ENCODE measurements around the gene OTULIN.
A peak's percentile ranks its signal among the peaks of the same experiment; 100 is the strongest.

The OTULIN gene

DNA sequence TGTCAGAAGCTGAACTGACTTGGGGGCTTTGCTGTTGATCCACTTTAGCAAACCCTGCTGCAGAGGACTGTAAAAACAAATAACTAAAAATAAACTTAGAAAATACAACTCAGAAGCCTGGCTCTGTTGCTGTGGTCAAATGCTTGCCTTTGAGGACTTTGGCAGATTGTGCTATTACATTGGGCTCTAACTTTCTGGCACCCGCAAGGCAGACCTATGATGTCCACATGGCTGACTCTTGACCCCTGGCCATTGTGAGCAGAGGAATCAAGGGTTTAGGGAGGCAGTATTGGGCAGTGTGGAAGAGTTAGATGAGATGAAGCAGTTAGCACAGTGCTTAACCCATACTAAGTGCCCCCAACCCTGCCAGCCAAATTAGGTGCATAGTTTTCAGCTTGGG, 34.0 kb downstream of the OTULIN start:
- no peak for DNase-seq

DNA sequence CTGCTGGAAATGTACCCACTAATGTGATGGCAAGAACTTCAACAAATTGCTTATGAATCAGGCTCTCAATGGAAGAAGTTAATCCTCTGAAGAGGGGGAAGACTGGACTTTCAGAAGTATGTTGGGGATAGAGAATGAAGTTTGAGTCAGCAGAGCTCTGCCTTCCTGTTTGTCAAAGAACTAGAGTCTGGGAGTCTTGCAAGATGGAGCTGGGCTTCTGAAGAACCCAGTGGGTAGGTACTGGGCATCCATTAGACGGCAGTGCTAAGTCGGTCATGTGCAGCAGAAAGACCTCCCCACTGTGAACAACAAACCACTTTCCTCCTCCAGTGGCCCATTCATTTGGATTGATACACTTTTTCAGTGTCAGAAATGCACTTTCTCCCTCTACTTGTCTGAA, 34.6 kb downstream of the OTULIN start:
- no peak for DNase-seq

DNA sequence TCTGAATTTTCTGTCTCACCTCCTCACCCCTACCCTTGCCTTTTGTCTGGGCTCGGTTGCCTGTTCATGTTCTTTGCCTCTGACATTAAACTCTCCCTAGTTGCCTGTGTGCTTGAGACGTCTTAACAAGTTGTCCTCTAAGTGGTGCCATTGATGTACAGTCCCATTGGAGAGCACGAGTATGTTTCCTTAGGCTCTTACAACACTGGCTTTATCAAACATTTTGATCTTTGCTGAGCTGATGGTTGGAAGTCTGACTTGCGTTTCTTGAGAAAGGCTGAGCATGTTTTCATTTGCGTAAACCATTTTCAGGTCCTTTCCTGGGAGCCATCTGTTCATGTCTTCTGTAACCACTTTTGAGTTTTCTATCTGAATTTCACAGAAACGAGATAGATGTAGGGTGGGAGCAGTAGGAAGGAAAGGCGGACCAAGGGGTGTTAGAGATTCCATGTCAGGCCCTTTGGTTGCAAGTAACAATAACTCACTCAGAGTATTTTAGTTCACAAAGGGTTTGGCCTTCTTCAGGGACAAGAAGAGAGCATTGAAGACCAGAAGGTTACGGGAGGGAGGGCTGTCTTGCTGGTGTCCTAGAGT, 35.4 kb downstream of the OTULIN start:
- DNase-seq = no peak

DNA sequence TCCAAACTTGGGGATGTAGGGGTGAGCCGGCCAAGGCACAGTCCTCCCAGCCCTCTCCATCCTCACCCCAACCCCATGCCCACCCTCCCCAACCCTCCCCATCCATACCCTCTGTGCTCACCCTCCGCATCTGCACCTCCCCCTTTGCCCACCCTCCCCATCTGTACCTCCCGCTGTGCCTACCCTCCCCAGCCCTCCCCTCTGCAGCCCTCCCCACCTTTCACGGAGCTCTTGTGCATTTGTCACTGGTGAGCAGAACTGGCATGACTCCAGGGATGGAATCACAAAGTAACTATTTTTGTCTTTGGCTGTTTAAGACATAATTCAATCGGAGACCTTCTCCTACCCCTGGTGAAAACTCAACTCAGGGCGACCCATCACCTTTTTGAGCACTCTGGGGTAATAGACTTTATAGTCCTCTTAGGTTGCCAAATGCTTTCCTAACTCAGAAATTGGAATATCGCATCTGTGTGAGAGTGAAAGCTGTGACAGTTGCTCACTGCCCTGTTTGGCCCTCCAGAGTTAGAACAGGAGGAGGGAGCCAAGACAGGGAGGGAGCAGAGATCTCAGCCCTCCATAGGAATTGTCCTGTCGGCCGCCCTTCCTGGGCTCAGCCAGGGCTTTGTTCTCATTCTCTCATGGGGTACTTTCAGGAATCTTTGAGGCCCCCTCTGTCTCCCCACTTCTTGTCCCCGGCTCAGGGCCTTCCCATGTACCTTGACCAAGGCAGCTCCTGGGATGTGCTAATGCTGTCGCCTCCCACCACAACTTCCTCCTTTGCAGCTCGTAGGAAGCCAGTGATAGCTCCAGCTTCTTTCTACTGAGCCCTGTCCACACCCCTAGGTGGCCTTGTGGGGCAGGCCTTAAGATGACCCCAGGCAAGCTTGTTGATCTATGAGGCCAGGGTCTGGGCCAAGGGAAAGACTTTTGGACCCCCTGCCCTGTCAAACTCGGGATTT, 36.2 kb downstream of the OTULIN start:
- DNase-seq = peak; percentile 65 to 75

DNA sequence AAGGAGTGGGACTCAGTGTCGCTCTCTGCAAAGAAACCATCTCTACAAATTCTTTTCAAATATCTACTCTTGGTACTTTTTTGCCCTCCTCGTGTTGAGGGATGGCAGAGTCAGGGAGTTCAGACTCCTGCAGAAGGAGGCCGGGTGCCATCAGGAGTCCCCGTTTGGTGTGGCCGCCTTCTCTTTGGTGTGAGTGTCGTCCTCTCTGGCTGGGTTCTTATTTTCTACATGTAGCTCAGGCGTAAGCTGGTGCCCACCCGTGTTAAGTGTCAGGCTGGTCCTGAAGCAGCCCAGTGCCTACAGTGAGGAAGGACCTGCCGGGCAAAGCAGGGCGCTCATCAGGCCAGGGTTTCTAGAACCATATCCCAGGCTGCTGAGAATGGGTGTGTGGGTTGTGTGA, 37.0 kb downstream of the OTULIN start:
- no peak for DNase-seq

DNA sequence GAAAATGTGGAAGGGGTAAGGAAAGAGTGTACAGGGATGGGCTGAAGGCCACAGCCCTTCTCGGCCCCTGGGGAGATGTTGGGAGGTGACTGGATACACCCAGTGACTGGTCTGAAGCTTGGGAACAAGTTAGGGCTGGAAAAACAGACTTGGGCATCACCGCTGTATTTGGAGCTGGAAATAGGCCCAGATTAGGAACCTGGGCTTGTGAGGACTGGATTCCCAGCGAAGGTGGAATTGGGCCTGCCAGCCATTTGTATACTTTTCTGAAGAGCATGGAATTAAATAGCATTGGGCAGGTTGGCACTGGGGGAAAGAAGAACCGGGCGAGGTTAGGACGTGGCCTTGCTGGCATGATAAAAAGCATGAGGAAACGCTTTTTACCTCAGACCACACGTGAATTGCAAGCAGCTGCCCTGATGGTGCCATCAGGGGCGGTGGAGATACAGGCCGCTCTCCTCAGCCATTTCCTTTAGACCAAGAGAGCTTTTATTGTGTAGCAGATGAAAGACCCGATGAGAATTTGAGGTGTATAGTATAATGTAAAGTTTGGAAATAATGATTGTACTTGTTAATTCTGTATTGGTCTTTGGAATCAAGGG, 37.8 kb downstream of the OTULIN start:
- DNase-seq = no peak

DNA sequence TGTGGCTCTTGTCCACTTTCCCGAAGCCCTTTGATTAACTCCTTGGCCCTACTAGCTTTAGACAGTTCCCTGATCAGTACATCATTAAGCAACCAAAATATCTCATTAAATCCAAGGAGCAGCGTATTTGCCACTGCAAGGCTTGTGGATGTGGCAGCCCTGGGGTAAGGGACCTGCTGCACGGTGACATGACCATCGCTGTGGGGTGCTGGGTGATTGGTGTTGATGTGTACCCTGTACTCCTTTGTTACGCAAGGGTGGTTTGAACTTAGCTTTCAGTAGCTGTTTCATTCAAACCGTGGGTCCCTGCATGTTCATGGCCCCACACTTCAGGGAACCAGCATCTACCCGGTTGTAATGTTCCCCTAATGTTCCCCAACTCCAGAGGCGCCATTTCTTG, 41.0 kb downstream of the OTULIN start:
- no peak for DNase-seq

DNA sequence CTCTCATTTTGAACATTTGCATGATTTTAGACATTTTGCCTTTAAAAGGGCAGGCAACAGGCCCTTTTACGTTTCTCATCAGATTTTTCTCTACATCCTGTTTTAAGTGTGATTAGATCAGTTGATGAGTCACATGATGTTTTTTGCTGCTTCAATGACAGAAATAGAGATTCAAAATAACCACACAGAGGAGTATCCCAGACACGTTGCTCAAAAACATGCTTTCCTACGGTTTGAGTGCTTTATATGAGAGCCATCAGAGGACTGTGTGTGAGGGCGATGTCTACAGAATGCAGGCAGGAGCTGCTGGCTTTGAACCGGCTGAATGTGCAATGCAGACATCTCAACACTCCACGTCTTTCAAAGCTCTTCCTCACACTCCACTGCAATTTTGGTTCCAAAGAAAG, 42.1 kb downstream of the OTULIN start:
- DNase-seq = peak; percentile 56 to 59

DNA sequence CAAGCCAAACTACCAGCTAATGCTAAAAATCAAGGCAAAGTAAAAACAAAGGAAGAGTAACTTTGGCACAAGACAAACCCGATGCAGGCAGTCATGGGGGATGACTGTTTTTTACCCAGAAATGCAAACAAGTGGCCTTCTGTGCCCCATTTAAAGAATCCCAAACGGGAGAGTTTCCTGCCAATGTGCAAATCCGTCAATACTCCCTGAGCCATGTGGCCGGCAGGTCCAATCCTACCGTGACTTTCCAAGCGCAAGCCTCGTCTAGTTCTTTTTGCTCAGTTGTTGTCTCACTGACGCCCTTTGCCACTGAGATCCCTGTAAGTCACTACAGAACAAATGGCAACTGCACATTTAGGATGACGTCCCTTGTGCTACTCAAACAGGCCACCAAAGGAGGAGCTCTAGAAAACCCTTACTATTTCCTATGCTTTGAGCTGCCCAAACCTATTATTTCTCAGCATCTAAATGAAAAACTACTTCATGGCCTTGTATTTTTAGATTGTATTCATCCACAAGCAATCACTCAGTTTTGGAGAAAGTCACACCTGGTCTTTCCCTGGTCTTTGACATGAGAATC, 43.4 kb downstream of the OTULIN start:
- DNase-seq = no peak

DNA sequence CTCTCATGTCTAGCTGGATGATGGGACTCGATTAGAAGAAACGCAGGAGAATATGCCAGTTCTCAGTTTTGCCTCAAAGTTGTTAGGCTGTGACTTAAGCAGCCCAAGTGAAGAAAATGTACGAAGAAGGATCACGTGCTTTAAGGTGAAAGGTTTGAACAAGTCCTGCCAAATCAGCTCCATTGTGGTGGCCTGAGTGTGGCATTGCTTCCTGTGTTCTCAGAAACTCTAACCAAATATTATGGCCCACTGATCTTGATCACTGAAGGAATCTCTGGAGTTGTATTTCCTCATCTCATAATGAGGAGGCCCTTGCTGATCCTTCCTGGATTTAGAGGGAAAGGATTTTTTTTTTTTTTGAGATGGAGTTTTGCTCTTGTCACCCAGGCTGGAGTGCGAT, 44.0 kb downstream of the OTULIN start:
- DNase-seq = no peak

DNA sequence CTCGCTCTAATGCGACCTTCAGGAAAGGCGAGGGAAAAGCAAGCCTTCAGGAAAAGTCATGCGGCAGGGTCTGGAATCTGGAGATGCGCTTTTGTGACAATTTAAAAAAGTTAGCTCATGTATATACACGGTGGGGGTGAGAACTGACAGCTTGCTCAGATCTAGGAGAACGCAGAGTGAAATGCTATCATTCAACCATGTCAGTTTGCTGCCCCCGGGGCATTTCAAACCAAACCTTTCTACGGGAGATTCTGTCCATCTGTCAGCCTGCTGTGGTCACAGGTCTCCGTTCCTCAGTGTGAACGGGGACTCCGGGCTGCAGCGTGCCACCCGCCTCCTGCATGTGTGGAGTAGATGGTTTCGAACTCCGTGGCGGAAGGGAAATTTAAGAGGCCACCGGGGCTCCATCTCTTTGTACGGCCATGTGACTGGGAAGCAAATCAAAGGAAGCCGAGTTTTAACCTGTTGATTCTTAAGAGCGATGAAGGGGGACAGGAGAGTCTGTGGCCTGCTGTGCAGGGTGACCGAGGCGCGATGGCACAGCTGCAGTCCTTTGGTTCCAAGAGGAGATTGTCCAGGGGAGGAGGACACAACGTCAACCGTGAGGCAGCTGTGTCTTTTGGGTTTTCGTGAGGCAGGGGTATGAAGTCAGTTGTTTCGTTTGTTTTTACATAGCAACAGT, 45.9 kb downstream of the OTULIN start:
- DNase-seq = no peak

DNA sequence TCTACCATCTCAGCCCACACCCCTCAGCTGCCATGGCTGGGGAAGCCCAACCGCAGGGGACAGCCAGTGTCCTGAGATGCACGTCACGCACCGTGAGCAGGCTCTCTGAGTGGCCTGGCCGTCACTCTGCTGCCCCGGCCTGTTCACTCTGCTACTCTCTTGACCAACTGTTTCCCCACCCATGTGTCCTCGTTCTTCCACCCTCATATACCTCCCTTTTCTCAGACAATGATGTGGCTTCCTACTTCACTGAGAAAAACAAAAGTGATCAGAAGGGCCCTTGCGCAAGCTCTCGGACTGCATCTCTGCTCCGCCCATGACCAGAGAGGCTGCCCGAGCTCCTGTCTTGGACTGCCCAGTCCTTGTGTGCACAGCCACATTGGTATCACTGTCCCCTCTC, 47.6 kb downstream of the OTULIN start:
- no peak for DNase-seq

DNA sequence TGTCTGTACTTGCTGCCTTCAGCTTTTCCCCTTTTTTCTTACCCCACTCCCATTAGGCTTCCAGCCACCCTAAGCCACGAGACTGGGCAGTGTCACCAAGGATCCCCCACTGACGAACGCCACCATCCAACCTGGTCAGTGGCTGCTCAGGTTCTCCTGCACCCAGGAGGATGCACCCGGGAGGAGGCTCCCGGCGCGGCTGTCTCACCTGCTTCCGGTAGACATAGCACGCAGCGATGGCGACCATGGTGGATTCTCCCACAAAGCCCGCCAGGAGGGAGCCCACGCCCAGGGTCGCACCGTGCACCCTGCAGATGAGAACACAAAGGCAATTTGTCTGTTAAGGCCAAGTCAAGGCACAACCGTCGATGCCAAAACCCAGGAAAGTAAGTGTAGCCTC, 48.1 kb downstream of the OTULIN start:
- DNase-seq = no peak

DNA sequence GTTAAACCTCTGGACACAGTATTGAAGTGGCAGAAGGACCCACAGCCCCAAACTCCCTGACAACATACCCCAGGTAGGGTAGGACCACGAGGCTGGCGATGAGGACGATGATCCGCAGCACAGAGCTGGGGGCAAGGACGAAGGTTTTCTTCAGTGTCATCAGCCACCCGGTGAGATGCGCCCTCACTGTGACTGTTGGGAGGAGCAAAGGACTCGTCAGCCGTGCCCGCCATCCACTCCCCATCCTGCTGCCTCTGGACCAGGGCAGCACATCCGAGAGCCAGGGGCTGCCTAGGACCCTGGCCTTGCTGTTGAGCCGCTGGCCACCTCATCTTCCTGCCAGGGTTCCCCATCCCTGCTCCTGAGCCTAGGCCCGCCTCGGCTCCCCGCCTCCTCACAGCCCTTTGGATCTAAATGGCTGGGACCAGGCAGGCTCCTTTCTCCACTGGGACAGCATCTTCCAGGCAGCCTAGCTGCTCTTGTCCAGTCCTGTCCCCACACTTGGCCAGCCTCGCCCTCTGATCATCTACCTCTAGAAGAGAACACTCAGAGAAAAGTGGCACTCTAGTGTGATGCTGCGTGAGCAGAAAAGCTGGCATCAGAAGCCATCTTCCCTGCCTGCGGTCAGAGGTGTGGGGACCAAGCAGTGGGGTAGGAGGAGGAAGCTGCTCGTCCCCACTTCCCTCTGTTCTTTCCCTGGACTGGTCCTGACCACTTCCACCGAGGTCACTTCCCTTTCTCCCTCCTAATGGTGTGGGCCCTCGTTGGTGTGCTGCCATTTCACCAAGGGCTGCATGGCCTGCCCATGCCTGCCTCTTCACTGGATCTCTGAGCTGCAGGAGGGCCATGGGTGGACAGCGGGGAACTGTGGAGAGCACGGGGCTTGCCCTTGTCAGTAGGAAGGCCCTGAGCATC, 49.2 kb downstream of the OTULIN start:
- peak; percentile 17 to 41 for DNase-seq

DNA sequence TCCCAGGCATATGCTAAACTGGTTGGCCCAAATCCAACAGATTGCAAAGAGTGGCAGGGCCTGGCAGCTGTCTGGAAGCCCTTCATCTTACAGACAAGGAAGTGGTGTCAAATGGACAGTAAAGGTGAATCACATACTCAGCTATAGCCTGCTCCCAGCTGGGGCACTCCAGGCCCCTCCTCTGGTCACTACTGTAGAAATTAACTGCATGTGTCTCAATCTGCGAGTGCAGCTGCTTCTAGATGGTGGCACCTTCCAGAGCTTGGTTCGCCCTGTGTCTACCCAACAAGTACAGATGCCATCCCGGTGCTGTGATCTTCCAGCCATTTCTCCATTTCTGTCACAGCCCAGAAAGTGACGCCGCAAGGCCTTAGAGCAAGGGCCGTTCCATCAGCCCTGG, 50.2 kb downstream of the OTULIN start:
- DNase-seq = no peak

DNA sequence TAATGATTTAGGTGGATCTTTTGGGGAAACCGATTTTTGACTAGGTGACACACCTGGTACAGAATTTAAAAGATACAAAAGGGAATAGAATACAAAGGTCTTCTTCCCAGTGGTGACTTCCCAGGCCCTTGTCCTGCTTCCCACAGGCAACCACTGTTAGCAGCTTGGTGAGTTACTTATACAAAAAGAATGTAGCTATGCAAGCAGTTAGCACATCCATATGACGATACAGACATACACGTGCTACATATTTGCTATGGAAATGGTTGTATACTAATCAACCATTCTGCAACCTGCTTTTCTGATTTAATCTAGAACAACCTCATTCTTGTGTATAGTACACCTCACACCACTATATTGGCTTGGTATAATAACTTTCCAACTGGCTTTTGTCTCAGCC, 51.0 kb downstream of the OTULIN start:
- no peak for DNase-seq

DNA sequence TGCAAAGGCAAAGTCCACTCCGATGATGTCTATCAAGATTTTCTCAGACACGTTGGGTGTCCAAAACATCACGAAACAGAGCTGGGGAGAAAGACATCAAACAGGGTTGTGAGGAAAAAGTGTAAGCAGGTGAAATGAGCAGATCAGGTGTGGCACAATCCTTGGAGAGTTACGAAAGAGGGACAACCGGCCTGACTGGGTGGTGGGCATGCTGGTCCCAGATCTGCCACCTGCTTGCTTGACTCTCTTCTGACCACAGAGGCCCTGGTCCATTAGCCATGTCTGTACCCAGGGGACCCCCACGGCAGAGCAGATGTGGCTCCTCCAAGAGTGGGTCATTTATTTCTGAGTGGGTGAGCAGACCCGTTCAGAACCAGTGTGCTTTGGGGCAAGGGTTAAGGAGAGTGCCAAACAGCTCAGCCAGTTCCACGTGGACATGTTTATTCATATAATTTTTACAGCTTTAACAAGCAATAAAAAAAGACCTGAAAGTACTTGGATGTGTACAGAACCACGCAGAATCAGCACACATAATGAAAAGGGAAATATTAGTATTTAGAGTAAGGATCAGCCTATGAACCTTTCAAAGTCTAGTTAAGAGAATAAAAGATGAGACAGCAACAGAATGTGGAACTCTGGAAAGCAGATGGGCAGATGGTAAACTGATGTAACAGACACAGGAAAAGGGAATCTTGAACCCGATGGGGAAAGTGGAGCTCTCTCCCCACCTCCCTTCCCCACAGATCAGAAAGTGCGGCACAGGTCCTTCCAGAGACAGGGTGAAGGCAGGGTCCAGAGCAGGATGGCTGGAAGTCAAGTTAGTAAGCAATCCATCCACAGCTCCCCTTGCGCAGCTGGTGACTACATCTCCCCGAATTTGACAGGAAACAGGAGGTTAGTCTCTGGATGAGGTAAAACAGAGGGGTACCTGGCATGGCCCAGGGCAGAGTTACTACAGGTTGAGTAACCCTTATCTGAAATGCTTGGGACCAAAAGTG, 52.5 kb downstream of the OTULIN start:
- DNase-seq = no peak

DNA sequence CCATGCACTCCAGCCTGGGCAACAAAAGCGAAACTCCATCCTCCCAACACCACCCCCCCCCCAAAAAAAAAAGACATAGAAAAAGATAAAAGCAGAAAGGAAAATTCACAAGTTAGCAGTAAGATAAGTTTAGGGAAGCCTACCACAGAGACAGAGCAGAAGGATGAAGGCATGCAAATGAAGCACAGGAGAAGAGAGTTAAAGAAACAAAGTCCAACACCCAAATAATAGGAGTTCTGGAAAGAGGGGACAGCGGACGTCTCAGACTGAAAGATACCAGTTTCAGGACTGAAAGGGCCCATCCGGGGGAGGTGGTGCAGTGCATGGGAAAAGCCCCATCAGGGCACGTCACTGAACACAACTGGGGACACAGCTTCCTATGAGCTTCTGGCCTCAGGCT, 54.3 kb downstream of the OTULIN start:
- no peak for DNase-seq

DNA sequence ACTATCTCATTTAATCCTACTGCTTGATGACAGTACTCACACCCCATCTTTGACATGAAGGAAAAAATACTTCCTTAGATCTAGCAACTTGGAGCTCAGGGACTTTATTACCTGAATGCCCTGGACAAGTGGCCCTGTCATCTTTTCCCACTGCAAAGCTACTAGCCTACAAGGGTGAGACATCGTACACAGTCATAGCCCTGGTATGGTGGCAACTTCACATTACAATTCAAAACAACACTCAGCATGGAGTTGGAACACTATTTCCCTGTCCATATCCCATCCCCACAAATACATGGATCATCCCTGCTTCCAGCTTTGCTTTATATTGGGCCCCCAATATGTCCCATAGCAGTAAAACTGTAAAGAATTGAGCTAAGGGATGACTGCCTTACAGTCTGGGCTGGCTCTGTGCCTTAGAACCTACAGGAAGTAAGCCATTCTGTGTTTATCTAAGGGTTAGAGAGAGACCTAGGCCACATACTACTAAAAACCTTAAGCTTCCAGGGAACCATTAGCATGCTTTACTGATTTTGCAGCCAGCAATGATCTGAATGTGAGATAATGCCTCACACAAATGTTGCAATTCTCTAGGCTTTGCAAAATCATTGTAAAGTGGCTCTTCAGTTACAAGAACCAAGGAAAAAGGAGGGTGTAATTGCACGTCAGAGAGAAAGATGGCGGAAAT, 55.9 kb downstream of the OTULIN start:
- DNase-seq = no peak
